DMS153 treated with DMSO at 0.1 percent for 48 hours (cell line): ENCODE results near the gene RTEL1.
"Not testable (repeated sequence)": the region's sequence is repeated elsewhere in the genome, so short reads cannot be mapped to it uniquely, and the experiment has no call there.

ENCODE experiments used
- DNase-seq: peaks from one replicate; lab custom pipeline; 2025; ENCODE audit not compliant: unreplicated experiment; lab: John Stamatoyannopoulos, UW

The RTEL1 gene

GRCh38 chr20:63668351-63668750 lies 10.2 kb downstream of the RTEL1 start:
- DNase-seq: no peak

DNA sequence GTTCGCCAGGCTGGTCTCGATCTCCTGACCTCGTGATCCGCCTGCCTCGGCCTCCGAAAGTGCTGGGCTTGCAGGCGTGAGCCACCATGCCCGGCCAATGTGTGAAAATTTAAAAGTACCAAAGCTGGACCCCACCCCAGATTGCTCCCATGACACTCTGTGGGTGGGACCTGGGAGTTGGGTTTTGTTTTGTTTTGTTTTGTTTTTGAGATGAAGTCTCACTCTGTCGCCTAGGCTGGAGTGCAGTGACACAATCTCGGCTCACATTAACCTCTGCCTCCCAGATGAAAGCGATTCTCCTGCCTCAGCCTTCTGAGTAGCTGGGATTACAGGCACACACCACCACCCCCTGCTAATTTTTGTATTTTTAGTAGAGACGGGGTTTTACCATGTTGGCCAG lies 13.6 kb downstream of the RTEL1 start:
- DNase-seq: not testable (repeated sequence)

DNA sequence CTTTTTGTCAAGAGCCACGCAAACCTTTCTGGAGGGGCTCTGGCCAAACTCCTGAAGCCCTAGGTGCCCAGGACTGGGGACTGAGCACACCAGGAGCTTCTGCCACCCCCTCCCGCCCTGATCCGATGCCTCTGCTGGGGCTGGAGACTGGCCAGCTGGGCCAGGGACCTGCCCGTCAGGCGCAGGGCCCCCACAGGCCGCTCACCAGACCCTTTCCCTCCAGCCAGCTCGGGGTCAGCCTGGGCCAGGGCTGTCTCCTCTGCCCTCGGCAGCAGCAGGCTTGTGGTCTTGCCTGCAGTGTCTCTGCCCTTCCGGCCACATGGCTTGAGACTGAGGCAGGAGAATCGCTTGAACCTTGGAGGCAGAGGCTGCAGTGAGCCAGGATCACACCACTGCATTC lies 14.6 kb downstream of the RTEL1 start:
- no peak for DNase-seq

GRCh38 chr20:63673951-63674350 lies 15.8 kb downstream of the RTEL1 start:
- no peak for DNase-seq

DNA sequence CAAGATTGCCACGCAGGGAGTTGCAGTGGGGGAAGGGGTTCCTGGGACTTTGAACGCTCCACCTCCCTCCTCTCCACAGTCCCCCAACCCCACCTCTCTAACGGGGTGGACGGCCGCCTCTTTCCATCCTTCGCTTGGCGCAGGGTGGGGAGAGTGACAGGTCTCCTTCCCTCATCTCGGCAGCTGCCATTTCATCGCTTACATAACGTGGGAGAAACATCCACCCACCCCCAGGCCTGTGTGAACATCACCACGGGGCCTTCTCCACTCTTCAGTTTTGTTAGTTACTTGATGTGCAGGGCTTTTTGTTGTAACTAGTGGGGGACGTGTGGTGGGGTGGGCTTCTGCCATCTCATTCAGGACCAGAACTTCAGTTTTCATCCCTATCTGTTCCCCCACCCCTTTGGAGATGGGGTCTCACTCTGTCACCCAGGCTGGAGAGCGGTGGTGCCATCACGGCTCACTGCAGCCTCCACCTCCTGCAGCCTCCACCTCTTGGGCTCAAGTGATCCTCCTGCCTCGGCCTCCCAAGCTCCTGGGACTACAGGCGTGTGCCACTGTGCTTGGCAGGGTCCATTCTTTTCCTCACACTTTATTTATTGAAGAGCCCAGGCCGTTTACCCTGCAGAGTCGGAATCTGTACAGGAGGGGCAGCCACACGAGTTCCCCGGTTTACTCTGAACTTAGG lies 17.7 kb downstream of the RTEL1 start:
- no peak for DNase-seq

DNA sequence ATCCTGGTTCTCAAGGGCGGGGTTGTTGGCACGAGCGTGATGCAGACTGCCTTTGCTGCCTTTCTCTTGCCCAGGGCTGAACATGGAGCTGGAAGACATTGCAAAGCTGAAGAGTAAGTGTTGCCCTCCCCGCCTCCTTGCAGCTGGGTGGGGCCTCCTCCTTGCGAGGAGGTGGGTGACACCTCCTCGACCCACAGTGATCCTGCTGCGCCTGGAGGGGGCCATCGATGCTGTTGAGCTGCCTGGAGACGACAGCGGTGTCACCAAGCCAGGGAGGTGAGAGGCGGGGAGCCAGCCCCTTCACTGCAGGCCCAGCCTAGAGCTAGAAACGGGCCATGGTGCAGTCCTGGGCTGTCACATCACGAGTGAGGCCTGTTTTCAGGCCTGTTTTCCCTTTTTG lies 20.0 kb downstream of the RTEL1 start:
- DNase-seq: no peak

GRCh38 chr20:63678667-63679465 lies 20.8 kb downstream of the RTEL1 start:
- no peak for DNase-seq

DNA sequence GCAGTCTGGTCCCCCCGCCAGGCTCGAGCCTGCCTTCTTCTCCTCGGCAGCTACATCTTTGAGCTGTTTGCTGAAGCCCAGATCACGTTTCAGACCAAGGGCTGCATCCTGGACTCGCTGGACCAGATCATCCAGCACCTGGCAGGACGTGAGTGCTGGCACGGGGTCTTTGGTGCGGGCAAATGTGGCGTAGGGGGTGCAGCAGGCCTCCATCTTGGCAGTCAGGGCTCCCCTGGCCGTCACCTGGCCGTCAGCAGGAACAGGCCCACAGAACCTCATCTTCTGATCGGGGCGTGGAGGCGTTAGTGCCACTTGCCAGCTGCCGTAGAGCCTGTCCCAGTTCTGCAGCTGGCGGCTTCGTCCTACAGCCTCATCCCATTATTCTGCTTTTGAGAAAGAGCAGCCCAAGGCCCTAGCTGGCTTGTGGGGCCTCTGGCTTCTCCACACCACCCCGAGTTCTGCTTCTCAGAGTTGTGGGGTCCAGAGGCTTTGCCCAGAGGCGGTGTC lies 21.7 kb downstream of the RTEL1 start:
- DNase-seq: no peak

- DNase-seq: no peak
Measured at GRCh38 chr20:63680427-63680826, 22.3 kb downstream of the RTEL1 start.

- no peak for DNase-seq
Measured at GRCh38 chr20:63680857-63681608, 22.9 kb downstream of the RTEL1 start.

- no peak for DNase-seq
Measured at GRCh38 chr20:63681609-63682142, 23.6 kb downstream of the RTEL1 start.

DNA sequence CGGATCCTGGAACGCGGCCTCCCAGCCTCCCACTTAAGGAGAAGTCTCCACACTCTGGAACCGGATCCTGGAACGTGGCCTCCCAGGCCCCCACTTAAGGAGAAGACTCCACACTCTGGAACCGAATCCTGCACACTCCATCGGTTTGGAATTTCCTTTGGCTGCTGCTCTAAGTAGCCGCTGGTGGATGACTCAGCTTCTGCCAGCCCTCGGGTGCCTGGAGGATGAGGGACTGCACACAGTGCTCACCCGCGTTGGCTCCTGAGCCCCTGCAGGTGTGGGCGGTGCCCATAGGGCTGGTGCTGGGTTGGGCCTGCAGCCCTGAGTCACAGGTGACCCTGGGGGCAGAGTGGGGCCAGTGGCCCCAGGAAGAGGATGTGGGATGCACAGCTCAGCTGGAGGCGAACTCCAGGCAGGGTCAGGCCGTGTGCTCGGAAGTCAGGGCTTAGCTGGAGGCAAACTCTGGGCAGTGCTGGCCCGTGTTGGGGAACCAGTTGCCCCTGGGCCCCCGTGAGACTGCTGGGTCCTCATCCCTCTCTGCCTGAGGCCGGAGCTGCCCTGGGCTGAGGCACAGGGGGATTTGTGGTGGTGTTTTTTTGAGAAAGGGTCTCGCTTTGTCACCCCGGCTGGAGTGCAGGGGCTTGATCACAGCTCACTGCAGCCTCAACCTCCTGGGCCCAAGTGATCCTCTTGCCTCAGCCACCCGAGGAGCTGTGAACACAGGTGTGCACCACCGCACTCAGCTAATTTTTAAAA lies 24.4 kb downstream of the RTEL1 start:
- no peak for DNase-seq

GRCh38 chr20:63685269-63686026 lies 27.3 kb downstream of the RTEL1 start:
- DNase-seq: no peak

GRCh38 chr20:63686094-63686491 lies 28.0 kb downstream of the RTEL1 start:
- no peak for DNase-seq

DNA sequence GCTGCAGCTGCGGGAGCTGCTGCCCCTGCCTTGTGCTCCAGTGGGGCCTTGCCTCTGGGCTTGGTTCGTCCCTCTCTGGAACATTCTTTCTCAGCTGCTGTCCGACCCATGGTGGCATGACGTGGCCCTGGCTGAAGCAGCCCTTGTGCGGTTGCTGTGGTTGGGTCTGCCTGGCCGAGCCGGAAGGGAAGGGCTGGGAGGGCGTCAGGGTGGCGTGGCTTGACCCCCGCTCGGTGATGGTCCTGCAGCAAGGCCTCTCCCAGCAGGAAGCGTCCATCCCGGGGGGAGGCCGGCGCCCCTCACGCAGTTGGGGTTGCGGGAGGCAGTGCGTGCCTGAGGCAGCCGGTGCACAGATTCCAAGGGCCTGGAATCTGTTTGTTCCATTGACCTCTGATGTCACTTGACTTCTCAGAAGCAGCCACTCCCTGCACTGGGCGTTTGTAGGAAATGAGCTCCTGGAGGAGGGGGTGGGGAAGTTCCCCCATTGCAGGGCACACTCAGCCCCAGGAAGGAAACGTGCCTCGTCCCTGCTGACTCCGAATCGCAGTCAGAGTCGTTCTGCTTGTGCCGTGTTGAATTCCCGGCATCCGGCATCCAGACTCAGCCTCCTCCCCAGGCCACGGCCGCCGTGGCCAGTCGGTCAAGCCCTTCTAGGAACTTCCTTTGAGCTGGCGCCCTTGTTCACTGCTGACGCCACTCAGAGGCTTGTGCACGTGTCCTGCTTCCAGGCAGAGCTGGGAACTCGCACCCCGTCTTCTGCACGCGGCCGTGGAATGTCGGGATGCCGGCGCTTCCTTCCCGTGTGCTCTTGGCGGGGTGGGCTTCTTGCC lies 28.6 kb downstream of the RTEL1 start:
- no peak for DNase-seq

- DNase-seq: no peak
Measured at GRCh38 chr20:63687419-63688178, 29.5 kb downstream of the RTEL1 start.

DNA sequence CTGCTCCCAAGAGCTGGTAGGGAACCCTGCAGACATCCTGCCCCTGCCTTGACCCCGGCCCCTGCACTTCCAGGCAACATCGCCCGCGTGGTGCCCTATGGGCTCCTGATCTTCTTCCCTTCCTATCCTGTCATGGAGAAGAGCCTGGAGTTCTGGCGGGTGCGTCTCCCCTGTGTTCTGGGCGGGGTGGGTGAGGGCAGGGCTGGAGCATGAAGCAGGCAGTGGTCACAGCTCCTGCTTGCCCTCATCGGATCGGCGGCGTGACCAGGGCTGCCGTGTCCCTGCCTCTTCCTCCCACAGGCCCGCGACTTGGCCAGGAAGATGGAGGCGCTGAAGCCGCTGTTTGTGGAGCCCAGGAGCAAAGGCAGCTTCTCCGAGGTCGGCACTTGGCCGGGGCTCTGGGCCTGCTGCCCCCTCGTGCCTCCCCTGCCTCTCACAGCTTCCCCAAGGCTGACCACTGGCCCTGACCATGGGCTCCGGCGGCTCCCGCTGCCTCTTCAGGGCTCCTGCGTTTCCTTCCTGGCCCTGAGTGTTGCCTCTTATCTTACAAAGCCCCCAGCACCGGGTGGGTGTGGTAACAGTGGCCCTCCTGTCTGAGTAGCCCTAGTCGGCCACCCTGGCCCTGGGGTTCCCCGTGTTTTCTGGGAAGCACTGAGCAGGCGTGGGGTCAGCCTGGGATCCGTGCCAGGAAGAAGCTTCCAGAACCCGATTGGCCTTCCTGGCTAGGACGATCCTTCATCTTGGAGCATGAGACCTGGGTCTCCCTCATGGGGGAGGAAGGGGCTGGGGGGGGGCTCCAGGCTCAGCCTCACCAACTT lies 30.3 kb downstream of the RTEL1 start:
- no peak for DNase-seq
